Ovary (tissue), 9 donors: ENCODE measurements around the gene SDF4. TPM values are rescaled to one million over a fixed set of nuclear protein-coding genes. Genes with fewer than 3 reads are reported as not detected.

Source experiments
- DNase-seq, 5 donors: peaks; one replicate each; pipeline ENCODE4 v3.0.0-alpha.2; 2019 to 2020
- H3K27ac ChIP-seq, 2 donors: fragments of 200-600 bp; one replicate each; pipeline versions ENCODE4 v1.5.1 to v1.8.0; 2019 to 2022
- H3K27me3 ChIP-seq: fragments of 200-600 bp; one replicate; pipeline ENCODE4 v1.8.0; 2022
- H3K36me3 ChIP-seq: fragments of 200-600 bp; sonication (generic); one replicate; pipeline ENCODE4 v1.5.1; 2019
- H3K4me1 ChIP-seq: one replicate; pipeline ENCODE4 v1.8.1; 2013; ENCODE audit warnings: mild to moderate bottlenecking, moderate library complexity; ENCODE audit not compliant: insufficient read depth
- H3K4me3 ChIP-seq: fragments of 200-600 bp; sonication (generic); one replicate; pipeline ENCODE4 v1.5.1; 2017
- H3K9me3 ChIP-seq, 2 donors: fragments of 200-600 bp in 1 of 2; sonication (generic) in 1 of 2; one replicate each; pipeline versions ENCODE4 v1.5.1 to v1.8.1; 2013 to 2019; ENCODE audit warnings: mild to moderate bottlenecking in 1 of 2, moderate library complexity in 1 of 2
- EP300 ChIP-seq: sonication (generic); formaldehyde crosslinking; IDR thresholded peaks from one replicate; pipeline ENCODE4 v1.6.1; 2017; ENCODE audit warnings: antibody characterized with exemption
- POLR2A ChIP-seq: fragments of 450-650 bp; IDR thresholded peaks from one replicate; pipeline ENCODE4 v1.6.1; 2017; ENCODE audit warnings: antibody characterized with exemption, mild to moderate bottlenecking, moderate library complexity
- WGBS, 3 donors: extraction: QIAGEN DNeasy Blood & Tissue Kit in 1 of 3; methylation state at CpG; one replicate each; pipeline versions ENCODE4 v1.1.5 to v1.1.7; 2013 to 2017; 5-methylcytosine and 5-hydroxymethylcytosine counted together
- intact Hi-C, 4 donors: fragments of 100-400 bp; cut with DNase I; formaldehyde crosslinking; loops; one replicate each; pipeline versions ENCODE4 v1.11.0 to v1.15.1; 2022 to 2023
- polyA plus RNA-seq, 2 donors: library from polyadenylated mRNA; stranded (reverse); fragments of 200-250 nt in 1 of 2; fragments of 350-450 nt in 1 of 2; fragmentation: Illumina TruSeq in 1 of 2; extraction: RNeasy Lipid Tissue Mini Kit (QIAGEN cat#74804) in 1 of 2; gene quantifications; one replicate each; pipeline ENCODE4 v1.2.3, GENCODE V29; 2013 to 2014
- total RNA-seq, 7 donors: library from RNA; depleted of rRNA in 2 of 7; stranded (reverse); fragments of >200 nt in 2 of 7; fragmentation: NEBNext Ultra II Directional in 3 of 7; extraction: Animal tissue kit (Norgen Biotek cat#: 25700) in 3 of 7; gene quantifications; one replicate each; pipeline versions ENCODE4 v1.1.0 to v1.2.4, GENCODE V29; 2016 to 2023
- TF ChIP-seq, protein P1 (sequence below), 3 donors: fragments of 450-650 bp in 2 of 3; fragments of 200-600 bp in 1 of 3; IDR thresholded peaks; one replicate each; pipeline versions ENCODE4 v1.5.1 to v1.8.0; 2016 to 2022; ENCODE audit warnings: antibody characterized with exemption in 3 of 3, mild to moderate bottlenecking in 1 of 3
- donor health status: DM: no; HTN: no; CAD: no; lungs with moderate emphysema.
- donor health status: DM: no; HTN: no; CAD: no.
- donor health status: Bipolar disorder and iron deficiency.
- donor health status: DM: yes; HTN: yes; CAD: no.
- donor health status: DM: no; HTN: no; CAD: no.
- donor health status: DM: yes; HTN: yes; CAD: no.

SDF4 gene
- total and polyA plus RNA-seq, 9 donors = 32.5 to 145 (median 116) TPM

DNA sequence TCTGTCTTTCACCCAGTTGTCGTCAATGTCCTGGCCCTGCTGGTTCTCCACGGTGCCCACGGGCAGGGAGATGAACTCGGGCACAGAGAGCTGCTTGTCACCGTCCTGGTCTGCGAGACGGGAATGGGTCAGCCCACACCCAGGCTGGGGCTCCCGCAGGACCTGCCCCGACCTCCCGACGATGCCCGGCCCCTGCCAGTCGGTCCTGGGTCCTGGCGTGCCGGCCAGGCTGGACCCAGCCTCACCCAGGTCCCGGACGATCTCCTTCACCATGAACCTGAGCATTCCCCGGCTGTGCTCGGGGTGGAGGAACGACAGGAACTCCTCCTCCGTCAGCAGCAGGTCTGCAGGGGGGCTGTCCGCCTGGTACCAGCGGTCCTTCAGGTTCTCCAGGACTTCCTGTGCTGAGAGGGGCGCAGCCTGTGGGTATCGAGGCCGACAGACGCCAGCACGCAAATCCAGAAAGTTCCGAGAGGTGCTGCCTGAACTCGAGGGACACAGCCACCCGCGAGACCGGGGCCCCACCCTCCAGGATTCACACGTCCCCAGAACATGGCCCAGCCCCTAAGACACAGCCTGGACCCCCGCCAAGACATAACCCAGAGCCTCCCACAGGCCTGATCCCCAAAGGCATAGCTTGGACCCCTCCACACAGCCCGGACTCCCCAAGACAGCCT, 13.1 kb downstream of the SDF4 start:
- no peak overlapping the region for H3K27ac ChIP-seq
- DNase-seq = no peak
- no peaks in the 10 kb centered on the region for H3K9me3 ChIP-seq
- no peak overlapping the region for H3K4me3 ChIP-seq
- no peaks in the 10 kb centered on the region for H3K4me1 ChIP-seq
- WGBS, 3 donors = 88 to 92% (median 92%) methylated on average over 20 to 36 of the region's 36 CpGs
- no peaks in the 10 kb centered on the region for H3K36me3 ChIP-seq
- TF ChIP-seq POLR2A (no peak), EP300 (no peak)
- TF ChIP-seq, protein P1, sequence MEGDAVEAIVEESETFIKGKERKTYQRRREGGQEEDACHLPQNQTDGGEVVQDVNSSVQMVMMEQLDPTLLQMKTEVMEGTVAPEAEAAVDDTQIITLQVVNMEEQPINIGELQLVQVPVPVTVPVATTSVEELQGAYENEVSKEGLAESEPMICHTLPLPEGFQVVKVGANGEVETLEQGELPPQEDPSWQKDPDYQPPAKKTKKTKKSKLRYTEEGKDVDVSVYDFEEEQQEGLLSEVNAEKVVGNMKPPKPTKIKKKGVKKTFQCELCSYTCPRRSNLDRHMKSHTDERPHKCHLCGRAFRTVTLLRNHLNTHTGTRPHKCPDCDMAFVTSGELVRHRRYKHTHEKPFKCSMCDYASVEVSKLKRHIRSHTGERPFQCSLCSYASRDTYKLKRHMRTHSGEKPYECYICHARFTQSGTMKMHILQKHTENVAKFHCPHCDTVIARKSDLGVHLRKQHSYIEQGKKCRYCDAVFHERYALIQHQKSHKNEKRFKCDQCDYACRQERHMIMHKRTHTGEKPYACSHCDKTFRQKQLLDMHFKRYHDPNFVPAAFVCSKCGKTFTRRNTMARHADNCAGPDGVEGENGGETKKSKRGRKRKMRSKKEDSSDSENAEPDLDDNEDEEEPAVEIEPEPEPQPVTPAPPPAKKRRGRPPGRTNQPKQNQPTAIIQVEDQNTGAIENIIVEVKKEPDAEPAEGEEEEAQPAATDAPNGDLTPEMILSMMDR (IDR thresholded peaks at IDR 0.05) = no peak
- intact Hi-C loops = no loop called here
- H3K27me3 ChIP-seq = no peaks in the 10 kb centered on the region

GRCh38 chr1:1217621-1218523, 13.9 kb downstream of the SDF4 start:
- TF ChIP-seq, protein P1 (IDR thresholded peaks at IDR 0.05) = no peak
- no peak for TF ChIP-seq POLR2A
- TF ChIP-seq EP300 = no peak
- 87 to 89% (median 87%) methylated on average over 46 to 52 of the region's 52 CpGs for WGBS, 3 donors
- H3K27ac ChIP-seq = no peak overlapping the region
- no peaks in the 10 kb centered on the region for H3K36me3 ChIP-seq
- DNase-seq = no peak
- H3K4me1 ChIP-seq = no peaks in the 10 kb centered on the region
- H3K9me3 ChIP-seq = no peaks in the 10 kb centered on the region
- intact Hi-C loops = no loop called here
- H3K4me3 ChIP-seq = no peak overlapping the region
- H3K27me3 ChIP-seq = no peaks in the 10 kb centered on the region

GRCh38 chr1:1216770-1217620, 14.8 kb downstream of the SDF4 start:
- WGBS, 3 donors = 91 to 93% (median 92%) methylated on average over 69 to 74 of the region's 74 CpGs
- no peak overlapping the region for H3K4me3 ChIP-seq
- no peaks in the 10 kb centered on the region for H3K36me3 ChIP-seq
- intact Hi-C loops = no loop called here
- TF ChIP-seq, protein P1 (IDR thresholded peaks at IDR 0.05) = no peak
- TF ChIP-seq EP300 = no peak
- no peak for TF ChIP-seq POLR2A
- DNase-seq = no peak
- no peak overlapping the region for H3K27ac ChIP-seq
- no peaks in the 10 kb centered on the region for H3K27me3 ChIP-seq
- no peaks in the 10 kb centered on the region for H3K4me1 ChIP-seq
- H3K9me3 ChIP-seq = no peaks in the 10 kb centered on the region
